ENCODE results near the gene ZC3H4.

The ZC3H4 gene

DNA sequence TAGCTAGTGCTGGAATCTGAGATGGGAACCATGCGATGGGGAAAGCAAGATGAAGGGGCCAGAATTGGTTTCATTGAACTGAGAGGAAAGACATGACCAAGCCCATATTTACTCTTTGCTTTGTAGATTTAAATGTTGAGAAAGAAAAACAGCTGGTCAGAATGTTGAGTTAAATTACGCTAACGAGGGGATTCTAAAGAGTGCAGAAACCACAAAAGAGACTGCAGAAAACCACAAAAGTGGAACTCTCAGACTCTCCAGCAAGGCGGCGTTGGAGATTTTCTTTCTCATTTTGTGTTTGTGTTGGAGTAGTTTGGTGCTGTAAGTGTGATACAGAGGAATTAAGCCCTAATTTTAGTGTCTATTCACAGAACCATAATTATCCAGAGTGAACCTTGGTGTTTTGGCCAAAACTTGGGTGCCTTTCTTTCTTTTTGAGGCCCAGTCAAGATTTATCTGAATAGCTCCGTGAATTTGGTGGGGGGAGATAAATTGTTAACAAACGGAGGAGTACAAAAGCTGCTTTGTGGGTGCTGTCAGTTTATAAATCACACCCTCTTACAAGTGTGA lies 43.4 kb upstream of the ZC3H4 start:
- no peak for DNase-seq (ENCODE audit: low read depth)
- H3K4me3 ChIP-seq (ENCODE audit: control insufficient read depth, low read depth, low read length) = no peak overlapping the region
- TF ChIP-seq, protein P1, sequence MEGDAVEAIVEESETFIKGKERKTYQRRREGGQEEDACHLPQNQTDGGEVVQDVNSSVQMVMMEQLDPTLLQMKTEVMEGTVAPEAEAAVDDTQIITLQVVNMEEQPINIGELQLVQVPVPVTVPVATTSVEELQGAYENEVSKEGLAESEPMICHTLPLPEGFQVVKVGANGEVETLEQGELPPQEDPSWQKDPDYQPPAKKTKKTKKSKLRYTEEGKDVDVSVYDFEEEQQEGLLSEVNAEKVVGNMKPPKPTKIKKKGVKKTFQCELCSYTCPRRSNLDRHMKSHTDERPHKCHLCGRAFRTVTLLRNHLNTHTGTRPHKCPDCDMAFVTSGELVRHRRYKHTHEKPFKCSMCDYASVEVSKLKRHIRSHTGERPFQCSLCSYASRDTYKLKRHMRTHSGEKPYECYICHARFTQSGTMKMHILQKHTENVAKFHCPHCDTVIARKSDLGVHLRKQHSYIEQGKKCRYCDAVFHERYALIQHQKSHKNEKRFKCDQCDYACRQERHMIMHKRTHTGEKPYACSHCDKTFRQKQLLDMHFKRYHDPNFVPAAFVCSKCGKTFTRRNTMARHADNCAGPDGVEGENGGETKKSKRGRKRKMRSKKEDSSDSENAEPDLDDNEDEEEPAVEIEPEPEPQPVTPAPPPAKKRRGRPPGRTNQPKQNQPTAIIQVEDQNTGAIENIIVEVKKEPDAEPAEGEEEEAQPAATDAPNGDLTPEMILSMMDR (IDR thresholded peaks at IDR 0.05; ENCODE audit: control insufficient read depth, insufficient read depth, low read depth, low read length, missing control alignments) = no peak

GRCh38 chr19:47155148-47155547 lies 41.6 kb upstream of the ZC3H4 start:
- no peak for DNase-seq (ENCODE audit: low read depth)

DNA sequence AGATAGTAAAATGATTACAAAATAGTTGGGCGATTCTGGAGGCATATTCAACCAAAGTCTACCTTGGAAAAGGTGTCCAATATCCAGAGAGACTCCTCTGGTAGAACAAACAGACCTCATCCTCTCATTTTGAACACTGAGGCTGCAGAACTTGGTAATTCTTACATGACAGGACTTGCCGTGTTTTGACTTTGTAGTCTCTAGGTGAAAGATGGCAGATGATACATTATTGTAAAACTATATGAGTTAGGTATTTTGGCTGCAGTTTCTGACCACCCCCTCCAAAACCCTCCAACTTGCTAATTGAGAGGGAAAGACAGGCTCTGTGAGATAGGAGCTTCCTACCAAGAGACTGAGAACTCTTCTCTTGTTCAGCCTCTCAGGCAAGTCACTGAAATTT lies 39.7 kb upstream of the ZC3H4 start:
- H3K4me3 ChIP-seq (ENCODE audit: control insufficient read depth, low read depth, low read length) = no peak overlapping the region
- no peak for DNase-seq (ENCODE audit: low read depth)

More at GRCh38 chr19:47155148-47155547, 41.6 kb upstream of the ZC3H4 start:
- no peak overlapping the region for H3K4me3 ChIP-seq (ENCODE audit: control insufficient read depth, low read depth, low read length)
- TF ChIP-seq, protein P1 (IDR thresholded peaks at IDR 0.05; ENCODE audit: control insufficient read depth, insufficient read depth, low read depth, low read length, missing control alignments) = no peak

DNA sequence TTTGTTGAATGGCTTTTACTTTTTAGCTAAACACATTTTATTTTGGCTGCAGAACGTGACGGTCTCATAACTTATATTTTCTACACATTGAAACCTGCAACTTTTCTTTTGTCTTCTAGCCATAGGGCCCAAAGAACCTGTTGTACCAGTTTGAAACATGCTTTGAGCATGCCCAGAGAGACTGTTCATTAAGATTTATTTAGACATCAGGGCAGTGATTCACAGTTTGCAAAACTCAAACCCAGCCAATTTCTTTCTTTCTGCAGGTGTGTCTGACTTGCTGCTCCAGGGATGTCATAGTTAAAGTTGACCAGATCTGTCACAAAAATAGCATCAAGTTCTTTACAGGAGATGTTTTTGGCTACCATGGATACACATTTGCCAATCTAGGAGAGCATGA lies 39.1 kb upstream of the ZC3H4 start:
- DNase-seq (ENCODE audit: low read depth) = no peak
- no peak overlapping the region for H3K4me3 ChIP-seq (ENCODE audit: control insufficient read depth, low read depth, low read length)
- TF ChIP-seq, protein P1 (IDR thresholded peaks at IDR 0.05; ENCODE audit: control insufficient read depth, insufficient read depth, low read depth, low read length, missing control alignments) = no peak

More for the DNA sequence above, 39.7 kb upstream of the ZC3H4 start:
- TF ChIP-seq, protein P1 (IDR thresholded peaks at IDR 0.05; ENCODE audit: control insufficient read depth, insufficient read depth, low read depth, low read length, missing control alignments) = no peak

- TF ChIP-seq, protein P1 (IDR thresholded peaks at IDR 0.05; ENCODE audit: control insufficient read depth, insufficient read depth, low read depth, low read length, missing control alignments) = no peak
- DNase-seq (ENCODE audit: low read depth) = no peak
- no peak overlapping the region for H3K4me3 ChIP-seq (ENCODE audit: control insufficient read depth, low read depth, low read length)
Measured at GRCh38 chr19:47152205-47152604, 38.6 kb upstream of the ZC3H4 start.

- H3K4me3 ChIP-seq (ENCODE audit: control insufficient read depth, low read depth, low read length) = no peak overlapping the region
- no peak for DNase-seq (ENCODE audit: low read depth)
- TF ChIP-seq, protein P1 (IDR thresholded peaks at IDR 0.05; ENCODE audit: control insufficient read depth, insufficient read depth, low read depth, low read length, missing control alignments) = no peak
Measured at GRCh38 chr19:47151627-47152026, 38.1 kb upstream of the ZC3H4 start.

Measured in AG09309 (cell line).